ENCODE results near the gene ANK2. TPM values are rescaled to one million over a fixed set of nuclear protein-coding genes. Genes with fewer than 3 reads are reported as not detected.

Gene ANK2
- total RNA-seq, 1 donor from 2014 or later = 1,513 TPM

GRCh38 chr4:113209153-113209552 is 159.7 kb downstream of the ANK2 start:
- H3K9me3 Mint-ChIP-seq (ENCODE audit: unreplicated experiment) = peaks cover 14% of the 10 kb centered on the region
- H3K27ac Mint-ChIP-seq (ENCODE audit: unreplicated experiment) = peak overlapping the region; percentile 46
- no peak for DNase-seq
- no peaks in the 10 kb centered on the region for H3K36me3 Mint-ChIP-seq (ENCODE audit: unreplicated experiment)
- peaks cover 28% of the 10 kb centered on the region for H3K4me1 Mint-ChIP-seq (ENCODE audit: low read depth, unreplicated experiment)
- H3K4me3 Mint-ChIP-seq (ENCODE audit: unreplicated experiment) = no peak overlapping the region
- no peak for TF ChIP-seq CTCF (IDR thresholded peaks at IDR 0.05; ENCODE audit: partially characterized antibody, unreplicated experiment)
- peaks cover 11% of the 10 kb centered on the region for H3K27me3 Mint-ChIP-seq (ENCODE audit: unreplicated experiment)

- peaks cover 11% of the 10 kb centered on the region for H3K27me3 Mint-ChIP-seq (ENCODE audit: unreplicated experiment)
- H3K9me3 Mint-ChIP-seq (ENCODE audit: unreplicated experiment) = peaks cover 14% of the 10 kb centered on the region
- no peak for TF ChIP-seq CTCF (IDR thresholded peaks at IDR 0.05; ENCODE audit: partially characterized antibody, unreplicated experiment)
- H3K4me3 Mint-ChIP-seq (ENCODE audit: unreplicated experiment) = no peak overlapping the region
- H3K27ac Mint-ChIP-seq (ENCODE audit: unreplicated experiment) = peak overlapping the region; percentile 46
- no peak for DNase-seq
- no peaks in the 10 kb centered on the region for H3K36me3 Mint-ChIP-seq (ENCODE audit: unreplicated experiment)
- peaks cover 28% of the 10 kb centered on the region for H3K4me1 Mint-ChIP-seq (ENCODE audit: low read depth, unreplicated experiment)
These were observed 160.3 kb downstream of the ANK2 start for GRCh38 chr4:113209652-113210320.

GRCh38 chr4:113212613-113213012 is 163.2 kb downstream of the ANK2 start:
- Mint-ChIP-seq H3K9me3 (ENCODE audit: unreplicated experiment) (peaks cover 10% of the 10 kb centered on the region), H3K4me3 (ENCODE audit: unreplicated experiment) (no peak overlapping the region), H3K27ac (ENCODE audit: unreplicated experiment) (no peak overlapping the region), H3K27me3 (ENCODE audit: unreplicated experiment) (peaks cover 9% of the 10 kb centered on the region), H3K4me1 (ENCODE audit: low read depth, unreplicated experiment) (peaks cover 24% of the 10 kb centered on the region), H3K36me3 (ENCODE audit: unreplicated experiment) (peaks cover 2% of the 10 kb centered on the region)
- no peak for TF ChIP-seq CTCF (IDR thresholded peaks at IDR 0.05; ENCODE audit: partially characterized antibody, unreplicated experiment)
- no peak for DNase-seq

GRCh38 chr4:113221990-113222389 is 172.5 kb downstream of the ANK2 start:
- peaks cover 6% of the 10 kb centered on the region for H3K36me3 Mint-ChIP-seq (ENCODE audit: unreplicated experiment)
- no peak for DNase-seq
- H3K27me3 Mint-ChIP-seq (ENCODE audit: unreplicated experiment) = peaks cover 9% of the 10 kb centered on the region
- peaks cover 2% of the 10 kb centered on the region for H3K4me1 Mint-ChIP-seq (ENCODE audit: low read depth, unreplicated experiment)
- H3K4me3 Mint-ChIP-seq (ENCODE audit: unreplicated experiment) = no peak overlapping the region
- no peak for TF ChIP-seq CTCF (IDR thresholded peaks at IDR 0.05; ENCODE audit: partially characterized antibody, unreplicated experiment)
- H3K27ac Mint-ChIP-seq (ENCODE audit: unreplicated experiment) = no peak overlapping the region
- peaks cover 12% of the 10 kb centered on the region for H3K9me3 Mint-ChIP-seq (ENCODE audit: unreplicated experiment)

GRCh38 chr4:113222471-113222870 is 173.0 kb downstream of the ANK2 start:
- H3K27ac Mint-ChIP-seq (ENCODE audit: unreplicated experiment) = no peak overlapping the region
- H3K4me3 Mint-ChIP-seq (ENCODE audit: unreplicated experiment) = no peak overlapping the region
- H3K4me1 Mint-ChIP-seq (ENCODE audit: low read depth, unreplicated experiment) = peaks cover 2% of the 10 kb centered on the region
- peaks cover 6% of the 10 kb centered on the region for H3K36me3 Mint-ChIP-seq (ENCODE audit: unreplicated experiment)
- no peak for DNase-seq
- TF ChIP-seq CTCF (IDR thresholded peaks at IDR 0.05; ENCODE audit: partially characterized antibody, unreplicated experiment) = no peak
- H3K9me3 Mint-ChIP-seq (ENCODE audit: unreplicated experiment) = peaks cover 12% of the 10 kb centered on the region
- H3K27me3 Mint-ChIP-seq (ENCODE audit: unreplicated experiment) = peaks cover 9% of the 10 kb centered on the region

Measured in glutamatergic neuron (in vitro differentiated cells).